Neuronal stem cell (in vitro differentiated cells): ENCODE measurements around the gene NADSYN1.

Experiments used
- DNase-seq: peaks from one replicate; pipeline ENCODE4 v3.0.0-alpha.2; 2013; ENCODE audit warnings: low spot score
- H2AFZ ChIP-seq: one replicate; pipeline ENCODE4 v1.6.1; 2013; ENCODE audit warnings: mild to moderate bottlenecking, low read length, inconsistent platforms
- H2AK5ac ChIP-seq: 2 replicates; pipeline ENCODE4 v1.6.1; 2013; ENCODE audit warnings: low read depth, mild to moderate bottlenecking, inconsistent platforms, low read length, moderate library complexity, mixed read lengths
- H2BK120ac ChIP-seq: 2 replicates; pipeline ENCODE4 v1.6.1; 2013; ENCODE audit warnings: low read depth, mild to moderate bottlenecking, inconsistent platforms, low read length, moderate library complexity, mixed read lengths
- H2BK12ac ChIP-seq: one replicate; pipeline ENCODE4 v1.6.1; 2013; ENCODE audit warnings: low read length, inconsistent platforms
- H2BK15ac ChIP-seq: 2 replicates; pipeline ENCODE4 v1.6.1; 2013; ENCODE audit warnings: mild to moderate bottlenecking, low read length, inconsistent platforms, mixed read lengths
- H2BK5ac ChIP-seq: one replicate; pipeline ENCODE4 v1.6.1; 2013; ENCODE audit warnings: inconsistent platforms, mild to moderate bottlenecking, low read length, moderate library complexity
- H3K14ac ChIP-seq: one replicate; pipeline ENCODE4 v1.6.1; 2013; ENCODE audit warnings: low read length, inconsistent platforms
- H3K18ac ChIP-seq: 2 replicates; pipeline ENCODE4 v1.6.1; 2013; ENCODE audit warnings: low read length, inconsistent platforms
- H3K23ac ChIP-seq: 2 replicates; pipeline ENCODE4 v1.6.1; 2013; ENCODE audit warnings: low read depth, mild to moderate bottlenecking, mixed read lengths, low read length, inconsistent platforms; ENCODE audit not compliant: poor library complexity
- H3K27ac ChIP-seq: replicated peaks from 3 replicates; pipeline ENCODE4 v1.5.1; 2013; ENCODE audit warnings: low read length, inconsistent platforms
- H3K27me3 ChIP-seq, 3 experiments: 2 replicates each; pipeline ENCODE4 v1.6.1; 2013; ENCODE audit warnings: low read length in 3 of 3, mild to moderate bottlenecking in 2 of 3, inconsistent platforms in 1 of 3, low read depth in 1 of 3, mixed read lengths in 1 of 3, moderate library complexity in 1 of 3; ENCODE audit not compliant: control insufficient read depth in 3 of 3, insufficient read depth in 3 of 3
- H3K36me3 ChIP-seq, 2 donors: replicated peaks in 1 of 2; 2 replicates each; pipeline ENCODE4 v1.6.1; 2013; ENCODE audit warnings: low read length in 2 of 2; ENCODE audit not compliant: control insufficient read depth in 2 of 2, insufficient read depth in 2 of 2
- H3K4ac ChIP-seq: 2 replicates; pipeline ENCODE4 v1.6.1; 2013; ENCODE audit warnings: inconsistent platforms, mild to moderate bottlenecking, low read length, moderate library complexity
- H3K4me1 ChIP-seq, 2 donors: 1 replicate in 1 of 2; 2 replicates in 1 of 2; pipeline ENCODE4 v1.6.1; 2013; ENCODE audit warnings: low read length in 2 of 2, low read depth in 1 of 2; ENCODE audit not compliant: control insufficient read depth in 2 of 2, insufficient read depth in 1 of 2
- H3K4me2 ChIP-seq: one replicate; pipeline ENCODE4 v1.6.1; 2013; ENCODE audit warnings: mild to moderate bottlenecking, low read length, inconsistent platforms; ENCODE audit not compliant: insufficient read depth, poor library complexity, severe bottlenecking
- H3K4me3 ChIP-seq, 2 donors: 2 replicates each; pipeline ENCODE4 v1.5.1; 2013; ENCODE audit warnings: low read length in 2 of 2, mild to moderate bottlenecking in 2 of 2, inconsistent platforms in 1 of 2, moderate library complexity in 1 of 2
- H3K79me1 ChIP-seq: one replicate; pipeline ENCODE4 v1.6.1; 2013; ENCODE audit warnings: low read depth, mild to moderate bottlenecking, inconsistent platforms, low read length, moderate library complexity
- H3K9ac ChIP-seq: one replicate; pipeline ENCODE4 v1.6.1; 2013; ENCODE audit warnings: mild to moderate bottlenecking, low read depth, low read length, inconsistent platforms; ENCODE audit not compliant: poor library complexity
- H3K9me3 ChIP-seq, 2 donors: replicated peaks in 1 of 2; 2 replicates each; pipeline versions ENCODE3 to v1.6.1; 2013; ENCODE audit warnings: low read length in 2 of 2, mild to moderate bottlenecking in 2 of 2, inconsistent platforms in 1 of 2, low read depth in 1 of 2, mixed read lengths in 1 of 2, moderate library complexity in 1 of 2; ENCODE audit not compliant: control insufficient read depth in 2 of 2, insufficient read depth in 1 of 2
- H4K8ac ChIP-seq: one replicate; pipeline ENCODE4 v1.6.1; 2013; ENCODE audit warnings: low read depth, mild to moderate bottlenecking, inconsistent platforms, low read length, moderate library complexity
- H4K91ac ChIP-seq: one replicate; pipeline ENCODE4 v1.6.1; 2013; ENCODE audit warnings: low read length, low read depth, mild to moderate bottlenecking, inconsistent platforms; ENCODE audit not compliant: poor library complexity
- WGBS, 2 donors: extraction: QIAGEN DNeasy Blood & Tissue Kit; methylation state at CpG; one replicate each; pipeline ENCODE4 v1.1.7; 2013; ENCODE audit warnings: missing lambda C conversion rate in 2 of 2, mixed read lengths in 1 of 2; ENCODE audit not compliant: insufficient read length in 2 of 2, insufficient replicate concordance in 1 of 2; ENCODE audit errors: extremely low coverage in 2 of 2; 5-methylcytosine and 5-hydroxymethylcytosine counted together

NADSYN1 gene

DNA sequence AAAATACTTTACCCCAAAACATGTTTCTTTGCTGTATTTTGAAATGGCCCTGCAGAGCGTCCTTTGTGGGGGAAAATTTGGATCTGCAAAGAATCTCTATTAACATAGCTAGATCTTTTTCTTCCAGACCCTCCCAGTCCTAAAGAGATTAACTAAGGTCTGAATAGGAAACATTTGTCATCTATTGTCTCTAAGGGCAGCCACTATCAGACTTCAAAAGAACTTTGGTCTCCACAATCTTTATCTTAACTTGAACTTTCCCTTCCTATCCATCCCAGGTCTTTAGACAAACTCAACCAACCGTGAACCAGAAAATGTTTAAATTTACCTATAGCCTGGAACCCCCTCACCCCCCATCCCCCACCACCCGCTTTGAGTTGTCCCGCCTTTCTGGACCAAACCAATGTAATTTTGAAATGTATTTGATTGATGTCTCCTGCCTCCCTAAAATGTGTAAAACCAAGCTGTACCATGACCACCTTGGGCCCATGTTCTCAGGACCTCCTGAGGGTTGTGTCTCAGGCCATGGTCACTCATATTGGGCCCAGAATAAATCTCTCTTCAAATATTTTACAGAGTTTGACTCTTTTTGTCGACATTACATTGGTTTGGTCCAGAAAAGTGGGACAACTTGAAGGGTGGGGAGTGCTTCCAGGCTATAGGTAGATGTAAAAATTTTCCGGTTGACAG lies 91.7 kb downstream of the NADSYN1 start:
- Histone ChIP-seq H4K8ac (no peak overlapping the region), H3K79me1 (no peaks in the 10 kb centered on the region), H3K27ac (no peak overlapping the region), H3K4me2 (no peak overlapping the region), H2BK15ac (no peak overlapping the region), H2AFZ (no peak overlapping the region), H3K9ac (no peak overlapping the region), H3K27me3 (peaks cover 0 to 5% (median 0%) of the 10 kb centered on the region in 3 experiments), H2BK120ac (no peak overlapping the region), H3K9me3 (peaks cover 0 to 3% of the 10 kb centered on the region in 2 donors), H3K23ac (no peak overlapping the region), H2BK5ac (no peak overlapping the region), H4K91ac (no peak overlapping the region), H2AK5ac (no peak overlapping the region), H3K36me3 (no peaks in the 10 kb centered on the region), H3K4ac (no peak overlapping the region), H2BK12ac (no peak overlapping the region), H3K4me3 (no peak overlapping the region), H3K14ac (no peak overlapping the region), H3K18ac (no peak overlapping the region), H3K4me1 (no peaks in the 10 kb centered on the region)
- DNase-seq, result no peak
- WGBS, 2 donors, result no CpG with 5 or more reads among the region's 6 CpGs

DNA sequence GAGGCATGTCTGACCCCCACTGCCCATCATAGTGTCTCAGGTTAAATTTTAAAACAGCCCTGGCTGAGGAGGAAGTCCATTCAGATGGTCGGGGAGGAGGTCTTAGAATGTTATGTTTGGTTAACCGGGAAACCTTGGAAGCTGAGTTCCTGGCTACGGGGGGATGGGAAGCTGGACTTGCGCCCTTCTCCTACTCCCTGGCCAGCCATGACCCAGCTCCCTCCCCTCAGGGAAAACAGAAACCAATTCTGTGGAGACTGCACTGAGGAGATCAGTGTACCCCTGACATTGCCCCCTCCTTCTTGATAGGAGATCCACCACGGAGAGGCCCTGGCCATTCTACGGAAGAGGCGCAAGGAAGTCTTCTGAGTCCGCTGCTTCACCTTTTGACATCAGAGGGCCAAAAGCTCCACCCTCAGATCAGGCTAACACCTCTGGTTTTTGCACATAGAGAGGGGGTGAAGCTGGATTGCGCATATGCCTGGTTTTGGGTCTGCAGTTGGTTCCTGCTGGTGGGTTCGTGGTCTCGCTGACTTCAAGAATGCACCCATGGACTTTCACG lies 92.5 kb downstream of the NADSYN1 start:
- Histone ChIP-seq H3K4me3 (no peak overlapping the region), H3K4me1 (no peaks in the 10 kb centered on the region), H2AK5ac (peak overlapping the region; percentile 22), H2BK120ac (no peak overlapping the region), H3K27ac (no peak overlapping the region), H2BK15ac (no peak overlapping the region), H2BK12ac (no peak overlapping the region), H4K8ac (no peak overlapping the region), H3K4ac (no peak overlapping the region), H3K14ac (no peak overlapping the region), H3K18ac (no peak overlapping the region), H3K36me3 (no peaks in the 10 kb centered on the region), H2BK5ac (no peak overlapping the region), H3K27me3 (peaks cover 0 to 5% (median 0%) of the 10 kb centered on the region in 3 experiments), H3K79me1 (no peaks in the 10 kb centered on the region), H3K9me3 (peaks cover 0 to 3% of the 10 kb centered on the region in 2 donors), H3K9ac (no peak overlapping the region), H3K23ac (no peak overlapping the region), H4K91ac (no peak overlapping the region), H3K4me2 (no peak overlapping the region), H2AFZ (no peak overlapping the region)
- no peak for DNase-seq
- no CpG with 5 or more reads among the region's 12 CpGs for WGBS, 2 donors

DNA sequence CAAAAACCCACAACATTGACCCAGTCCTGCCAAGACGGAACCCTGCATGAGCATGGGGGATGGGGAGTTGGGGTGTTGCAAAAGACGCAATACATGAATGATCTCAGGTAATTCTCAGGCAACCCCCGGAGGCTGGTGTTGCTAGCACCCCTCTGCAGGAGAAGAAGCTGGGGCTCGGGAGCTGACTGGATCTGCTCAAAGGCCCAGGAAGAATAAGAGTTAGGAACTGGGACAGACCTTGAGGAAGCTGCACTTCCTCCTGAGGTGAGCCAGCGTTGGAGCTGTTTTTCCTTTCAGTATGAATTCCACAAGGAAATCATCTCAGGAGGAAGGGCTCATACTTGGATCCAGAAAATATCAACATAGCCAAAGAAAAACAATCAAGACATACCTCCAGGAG lies 95.1 kb downstream of the NADSYN1 start, which contains the start of gene KRTAP5-9:
KRTAP5-9 (plus strand) TSS at position 301 of the 400 bp plus-strand sequence. CDS start 238 bp downstream, outside the sequence.
- Histone ChIP-seq H3K27ac (no peak within 1 kb of the TSS), H2AK5ac (peak within 1 kb of the TSS; percentile 35), H2AFZ (no peak within 1 kb of the TSS), H4K8ac (peak within 1 kb of the TSS; percentile 76), H3K79me1 (no peaks in the 10 kb centered on the region), H3K27me3 (peaks cover 0 to under 1% (median 0%) of the 10 kb centered on the region in 3 experiments), H3K9me3 (peaks cover 0 to 3% of the 10 kb centered on the region in 2 donors), H3K4ac (no peak within 1 kb of the TSS), H3K9ac (no peak within 1 kb of the TSS), H3K4me3 (no peak within 1 kb of the TSS), H3K4me1 (no peaks in the 10 kb centered on the region), H3K23ac (peak within 1 kb of the TSS; percentile 26), H3K36me3 (no peaks in the 10 kb centered on the region), H2BK12ac (peak within 1 kb of the TSS; percentile 16), H3K14ac (no peak within 1 kb of the TSS), H2BK15ac (no peak within 1 kb of the TSS), H2BK5ac (no peak within 1 kb of the TSS), H3K18ac (peak within 1 kb of the TSS; percentile 65), H2BK120ac (no peak within 1 kb of the TSS), H4K91ac (no peak within 1 kb of the TSS), H3K4me2 (no peak within 1 kb of the TSS)
- no CpG with 5 or more reads among the region's 5 CpGs for WGBS, 2 donors
- DNase-seq, result no peak

DNA sequence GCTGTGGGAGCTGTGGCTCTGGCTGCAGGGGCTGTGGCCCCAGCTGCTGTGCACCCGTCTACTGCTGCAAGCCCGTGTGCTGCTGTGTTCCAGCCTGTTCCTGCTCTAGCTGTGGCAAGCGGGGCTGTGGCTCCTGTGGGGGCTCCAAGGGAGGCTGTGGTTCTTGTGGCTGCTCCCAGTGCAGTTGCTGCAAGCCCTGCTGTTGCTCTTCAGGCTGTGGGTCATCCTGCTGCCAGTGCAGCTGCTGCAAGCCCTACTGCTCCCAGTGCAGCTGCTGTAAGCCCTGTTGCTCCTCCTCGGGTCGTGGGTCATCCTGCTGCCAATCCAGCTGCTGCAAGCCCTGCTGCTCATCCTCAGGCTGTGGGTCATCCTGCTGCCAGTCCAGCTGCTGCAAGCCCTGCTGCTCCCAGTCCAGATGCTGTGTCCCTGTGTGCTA lies 95.7 kb downstream of the NADSYN1 start:
- no peak for DNase-seq
- no peak overlapping the region for H3K23ac ChIP-seq

More for the DNA sequence above, 95.7 kb downstream of the NADSYN1 start:
- Histone ChIP-seq H3K36me3 (no peaks in the 10 kb centered on the region), H4K8ac (peak overlapping the region; percentile 76), H3K4ac (no peak overlapping the region), H3K9me3 (peaks cover 0 to 3% of the 10 kb centered on the region in 2 donors), H2BK120ac (no peak overlapping the region), H2AFZ (no peak overlapping the region), H4K91ac (no peak overlapping the region), H3K27me3 (no peaks in the 10 kb centered on the region), H2BK15ac (no peak overlapping the region), H3K4me3 (no peak overlapping the region), H2BK12ac (peak overlapping the region; percentile 16), H3K14ac (no peak overlapping the region), H3K4me1 (no peaks in the 10 kb centered on the region), H2AK5ac (peak overlapping the region; percentile 35), H3K79me1 (no peaks in the 10 kb centered on the region), H3K4me2 (no peak overlapping the region), H2BK5ac (no peak overlapping the region), H3K27ac (no peak overlapping the region), H3K9ac (no peak overlapping the region), H3K18ac (peak overlapping the region; percentile 65)
- WGBS, 2 donors, result no CpG with 5 or more reads among the region's 5 CpGs
